ENCODE data around the gene UMODL1. TPM values are rescaled to one million over a fixed set of nuclear protein-coding genes. Genes with fewer than 3 reads are reported as not detected.

The UMODL1 gene
- total and polyA plus RNA-seq, 8 donors: 0.10 to 0.69 (median 0.48) TPM; not detected in 1

DNA sequence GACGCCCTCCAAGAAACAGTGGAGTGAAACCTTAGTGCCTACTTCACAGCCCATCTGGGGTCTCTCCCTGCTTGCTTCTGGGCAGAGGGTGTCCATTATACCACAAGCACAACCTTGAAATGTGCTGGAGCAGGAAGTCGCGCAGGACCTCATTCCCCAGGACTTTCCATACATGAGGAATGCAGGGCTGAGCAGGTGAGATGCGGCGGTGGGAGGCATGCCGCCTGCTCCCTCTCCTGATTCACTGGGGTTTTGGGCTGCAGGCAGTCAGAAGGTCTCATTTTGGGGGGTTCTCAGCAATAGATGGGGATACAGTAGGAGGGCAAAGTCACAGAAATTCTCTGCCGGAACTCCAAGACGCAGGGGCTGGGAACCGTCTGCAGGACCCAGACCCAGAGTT lies 15.7 kb upstream of the UMODL1 start:
- H3K4me3 ChIP-seq: no peak overlapping the region
- no peak overlapping the region for H3K27ac ChIP-seq
- H3K27me3 ChIP-seq: no peaks in the 10 kb centered on the region
- DNase-seq: peak in 1 of 4 donors; percentile 17
- TF ChIP-seq, protein P1, sequence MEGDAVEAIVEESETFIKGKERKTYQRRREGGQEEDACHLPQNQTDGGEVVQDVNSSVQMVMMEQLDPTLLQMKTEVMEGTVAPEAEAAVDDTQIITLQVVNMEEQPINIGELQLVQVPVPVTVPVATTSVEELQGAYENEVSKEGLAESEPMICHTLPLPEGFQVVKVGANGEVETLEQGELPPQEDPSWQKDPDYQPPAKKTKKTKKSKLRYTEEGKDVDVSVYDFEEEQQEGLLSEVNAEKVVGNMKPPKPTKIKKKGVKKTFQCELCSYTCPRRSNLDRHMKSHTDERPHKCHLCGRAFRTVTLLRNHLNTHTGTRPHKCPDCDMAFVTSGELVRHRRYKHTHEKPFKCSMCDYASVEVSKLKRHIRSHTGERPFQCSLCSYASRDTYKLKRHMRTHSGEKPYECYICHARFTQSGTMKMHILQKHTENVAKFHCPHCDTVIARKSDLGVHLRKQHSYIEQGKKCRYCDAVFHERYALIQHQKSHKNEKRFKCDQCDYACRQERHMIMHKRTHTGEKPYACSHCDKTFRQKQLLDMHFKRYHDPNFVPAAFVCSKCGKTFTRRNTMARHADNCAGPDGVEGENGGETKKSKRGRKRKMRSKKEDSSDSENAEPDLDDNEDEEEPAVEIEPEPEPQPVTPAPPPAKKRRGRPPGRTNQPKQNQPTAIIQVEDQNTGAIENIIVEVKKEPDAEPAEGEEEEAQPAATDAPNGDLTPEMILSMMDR (IDR thresholded peaks at IDR 0.05): no peak
- no peak for ATAC-seq
- H3K36me3 ChIP-seq: no peaks in the 10 kb centered on the region
- peaks cover 14 to 20% of the 10 kb centered on the region in 2 donors for H3K4me1 ChIP-seq
- intact Hi-C loops (cut with DNase I): no loop called here
- H3K9me3 ChIP-seq: no peaks in the 10 kb centered on the region

DNA sequence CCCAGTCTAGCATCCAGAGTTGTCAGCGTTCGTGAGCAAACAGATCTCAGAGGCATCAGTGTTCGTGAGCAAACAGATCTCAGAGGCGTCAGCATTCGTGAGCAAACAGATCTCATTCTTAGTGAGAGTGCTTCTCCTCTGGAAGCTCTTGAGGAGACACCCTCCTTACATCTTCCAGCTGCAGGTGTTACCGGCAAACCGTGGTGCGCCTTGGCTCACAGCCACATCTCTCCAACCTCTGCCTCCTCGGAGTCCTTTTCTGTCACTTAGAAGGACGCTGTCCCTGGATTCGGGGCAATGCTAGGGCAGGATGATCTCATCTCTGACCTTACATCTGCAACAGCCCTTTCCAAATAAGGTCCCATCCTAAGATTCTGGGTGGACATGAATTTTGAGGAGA lies 14.6 kb upstream of the UMODL1 start:
- Histone ChIP-seq H3K36me3 (no peaks in the 10 kb centered on the region), H3K27me3 (peaks cover 0 to under 1% of the 10 kb centered on the region in 2 donors), H3K4me1 (peaks cover 18 to 20% of the 10 kb centered on the region in 2 donors), H3K27ac (peak overlapping the region in 1 of 2 donors; percentile 60), H3K4me3 (no peak overlapping the region), H3K9me3 (no peaks in the 10 kb centered on the region)
- intact Hi-C loops (cut with DNase I): no loop called here
- DNase-seq (peak in 1 of 4 donors; percentile 39), ATAC-seq (no peak)
- TF ChIP-seq, protein P1 (IDR thresholded peaks at IDR 0.05): no peak

DNA sequence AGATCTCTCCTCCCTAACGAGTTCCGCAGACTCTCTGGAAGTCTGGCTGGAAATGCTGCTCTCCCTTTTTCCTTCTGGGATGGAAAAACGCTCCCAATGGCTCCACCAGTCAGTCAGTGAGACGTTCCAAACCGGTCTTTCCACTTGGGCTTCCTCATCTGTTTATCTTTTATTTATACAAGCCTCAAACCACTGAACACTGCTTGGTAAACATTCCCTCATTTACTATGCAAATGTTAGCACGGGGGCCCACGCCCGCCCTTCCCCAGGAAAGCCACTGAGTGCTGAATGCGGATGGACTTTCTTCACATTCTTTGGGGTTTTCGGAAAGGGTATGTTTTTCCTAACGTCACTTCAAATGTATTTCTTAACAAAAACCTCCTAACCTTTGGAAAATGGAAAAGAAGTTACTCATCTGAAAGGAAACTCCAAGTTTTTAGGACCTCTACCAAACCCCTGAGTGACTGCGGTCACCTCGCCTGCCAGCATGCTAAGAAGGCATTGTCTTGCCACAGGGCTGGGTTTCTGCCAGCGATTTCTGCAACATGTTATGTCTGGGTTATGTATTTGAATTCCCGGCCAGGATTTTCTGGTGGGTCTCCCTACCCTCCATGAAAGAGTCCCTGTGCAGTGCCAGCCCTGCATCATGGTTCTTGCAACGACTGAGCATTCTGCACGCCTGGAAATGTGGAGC lies 14.0 kb upstream of the UMODL1 start:
- no peak overlapping the region for H3K4me3 ChIP-seq
- H3K27ac ChIP-seq: peak overlapping the region; percentile 3 to 60
- H3K9me3 ChIP-seq: no peaks in the 10 kb centered on the region
- TF ChIP-seq, protein P1 (IDR thresholded peaks at IDR 0.05): no peak
- ATAC-seq: peak; percentile 82
- peaks cover 0 to 7% of the 10 kb centered on the region in 2 donors for H3K27me3 ChIP-seq
- DNase-seq: peak in 3 of 4 donors; percentile 63 to 82 (median 80)
- intact Hi-C loops (cut with DNase I): no loop called here
- no peaks in the 10 kb centered on the region for H3K36me3 ChIP-seq
- peaks cover 20 to 25% of the 10 kb centered on the region in 2 donors for H3K4me1 ChIP-seq

DNA sequence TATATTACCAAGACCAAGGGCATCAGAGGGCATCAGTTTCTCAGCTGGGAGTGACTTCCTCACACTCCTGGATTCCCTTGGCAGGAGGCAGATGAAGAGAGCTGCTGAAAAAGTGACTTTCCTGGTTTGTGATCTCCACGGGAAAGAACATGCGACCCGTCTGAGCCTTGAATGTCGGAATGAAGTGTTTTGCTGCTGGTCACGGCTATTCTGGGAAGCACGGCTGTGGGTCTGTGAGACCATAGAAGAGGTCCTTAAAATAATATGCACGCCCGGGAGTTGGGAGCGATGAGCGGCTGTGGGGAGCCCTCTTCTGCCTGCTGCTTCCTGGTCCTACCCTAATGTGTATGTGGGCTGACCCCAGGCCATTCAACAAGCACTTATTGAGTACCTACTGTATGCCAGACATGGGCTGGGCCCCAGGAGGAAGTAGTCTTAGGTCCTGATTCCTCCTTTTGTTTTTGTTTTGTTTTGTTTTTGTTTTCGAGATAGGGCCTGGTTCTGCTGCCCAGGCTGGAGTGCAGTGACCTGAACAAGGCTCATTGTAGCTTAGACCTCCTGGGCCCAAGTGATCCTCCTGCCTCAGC lies 13.2 kb upstream of the UMODL1 start:
- TF ChIP-seq, protein P1 (IDR thresholded peaks at IDR 0.05): no peak
- Histone ChIP-seq H3K9me3 (no peaks in the 10 kb centered on the region), H3K27me3 (peaks cover 0 to 15% of the 10 kb centered on the region in 2 donors), H3K36me3 (no peaks in the 10 kb centered on the region), H3K4me1 (peaks cover 23 to 33% of the 10 kb centered on the region in 2 donors), H3K4me3 (no peak overlapping the region), H3K27ac (peak overlapping the region; percentile 3 to 60)
- DNase-seq: peak in 1 of 4 donors; percentile 39
- intact Hi-C loops (cut with DNase I): no loop called here
- ATAC-seq: peak; percentile 29

DNA sequence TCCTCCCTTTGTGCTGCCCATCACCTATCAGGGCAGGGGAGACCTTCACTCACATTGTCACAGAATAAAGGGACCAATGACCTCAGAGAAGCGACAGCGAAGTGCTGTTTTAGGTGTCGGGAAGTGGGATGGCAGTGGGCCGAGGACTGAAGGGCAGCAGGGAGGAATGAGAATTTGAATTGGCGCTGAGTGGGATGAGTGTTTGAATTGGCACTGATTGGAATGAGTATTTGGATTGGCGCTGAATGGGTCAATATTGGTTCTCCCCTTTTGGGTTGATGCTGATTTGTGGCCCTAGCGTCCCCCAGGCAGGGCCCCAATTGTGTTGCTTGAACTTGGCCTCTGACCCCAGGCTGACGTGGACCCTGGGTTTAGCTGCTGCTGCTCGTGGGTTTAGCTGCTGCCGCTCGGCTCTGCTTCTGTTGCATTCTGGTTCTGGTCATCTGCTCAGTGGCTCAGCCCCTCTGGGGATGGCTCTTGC lies 12.4 kb upstream of the UMODL1 start:
- no peak overlapping the region for H3K27ac ChIP-seq
- peaks cover 0 to 18% of the 10 kb centered on the region in 2 donors for H3K27me3 ChIP-seq
- peak; percentile 3 for ATAC-seq
- no peaks in the 10 kb centered on the region for H3K9me3 ChIP-seq
- intact Hi-C loops (cut with DNase I): no loop called here
- H3K4me1 ChIP-seq: peaks cover 30 to 40% of the 10 kb centered on the region in 2 donors
- TF ChIP-seq, protein P1 (IDR thresholded peaks at IDR 0.05): no peak
- no peaks in the 10 kb centered on the region for H3K36me3 ChIP-seq
- DNase-seq: peak in 1 of 4 donors; percentile 68
- no peak overlapping the region for H3K4me3 ChIP-seq
